Keratinocyte (primary cell): ENCODE data around the gene ZNF780B. TPM values are rescaled to one million over a fixed set of nuclear protein-coding genes. Genes with fewer than 3 reads are reported as not detected.

Experiments used
- DNase-seq: peaks from one replicate; pipeline ENCODE4 v3.0.0-alpha.2; 2011; ENCODE audit warnings: low read depth, missing footprints, low spot score
- FAIRE-seq: peaks from 2 replicates; lab custom pipeline; 2011; peaks lifted over from hg19 to GRCh38; lab: Jason Lieb, UNC
- H2AFZ ChIP-seq: 2 replicates; pipeline ENCODE4 v1.6.0; 2012; ENCODE audit warnings: low read length, control low read depth, inconsistent platforms; ENCODE audit not compliant: control insufficient read depth
- H3K27ac ChIP-seq: 2 replicates; pipeline ENCODE4 v1.5.1; 2011; ENCODE audit warnings: low read length; ENCODE audit not compliant: control insufficient read depth, insufficient read depth
- H3K27me3 ChIP-seq: 3 replicates; pipeline ENCODE4 v1.6.0; 2011; ENCODE audit warnings: low read length; ENCODE audit not compliant: control insufficient read depth, insufficient read depth; ENCODE audit errors: extremely low read depth
- H3K36me3 ChIP-seq, 2 experiments: 2 replicates in 1 of 2; 3 replicates in 1 of 2; pipeline ENCODE4 v1.5.1; 2011; ENCODE audit warnings: low read length in 2 of 2, mild to moderate bottlenecking in 1 of 2; ENCODE audit not compliant: control insufficient read depth in 2 of 2, insufficient read depth in 2 of 2; ENCODE audit errors: extremely low read depth in 1 of 2
- H3K4me1 ChIP-seq: 3 replicates; pipeline ENCODE4 v1.5.1; 2011; ENCODE audit warnings: low read length; ENCODE audit not compliant: control insufficient read depth, insufficient read depth; ENCODE audit errors: extremely low read depth
- H3K4me2 ChIP-seq: 3 replicates; pipeline ENCODE4 v1.6.0; 2011; ENCODE audit warnings: low read depth, low read length; ENCODE audit not compliant: control insufficient read depth, insufficient read depth; ENCODE audit errors: extremely low read depth
- H3K4me3 ChIP-seq, 3 experiments: fragments of 200-600 bp in 1 of 3; sonication (generic) in 1 of 3; 2 replicates in 2 of 3; 3 replicates in 1 of 3; pipeline ENCODE4 v1.5.1; 2011 to 2016; ENCODE audit warnings: low read length in 3 of 3, mild to moderate bottlenecking in 3 of 3, control low read depth in 2 of 3, inconsistent platforms in 1 of 3, low read depth in 1 of 3, mixed read lengths in 1 of 3, mixed run types in 1 of 3, moderate library complexity in 1 of 3; ENCODE audit not compliant: control insufficient read depth in 2 of 3, insufficient read depth in 2 of 3; ENCODE audit errors: extremely low read depth in 1 of 3
- H3K79me2 ChIP-seq: 2 replicates; pipeline ENCODE4 v1.6.0; 2012; ENCODE audit warnings: low read length; ENCODE audit not compliant: control insufficient read depth, insufficient read depth
- H3K9ac ChIP-seq: 3 replicates; pipeline ENCODE4 v1.6.0; 2011; ENCODE audit warnings: low read length; ENCODE audit not compliant: control insufficient read depth, insufficient read depth; ENCODE audit errors: extremely low read depth
- H3K9me1 ChIP-seq: 3 replicates; pipeline ENCODE4 v1.6.0; 2011; ENCODE audit warnings: low read length; ENCODE audit not compliant: control insufficient read depth, insufficient read depth; ENCODE audit errors: extremely low read depth
- H3K9me3 ChIP-seq: 2 replicates; pipeline ENCODE4 v1.5.1; 2012; ENCODE audit warnings: low read depth, low read length; ENCODE audit not compliant: control insufficient read depth
- H4K20me1 ChIP-seq: 3 replicates; pipeline ENCODE4 v1.6.0; 2011; ENCODE audit warnings: low read length; ENCODE audit not compliant: control insufficient read depth, insufficient read depth; ENCODE audit errors: extremely low read depth
- EZH2 ChIP-seq: IDR thresholded peaks from one replicate; pipeline ENCODE4 v1.6.1; 2012; ENCODE audit warnings: inconsistent platforms, mild to moderate bottlenecking, low read length, moderate library complexity
- dilution Hi-C: fragments of 300-500 bp; cut with MboI; formaldehyde crosslinking; loops from one replicate; pipeline ENCODE4 v1.7.0; 2020; ENCODE audit warnings: low sequenced_read_pairs; ENCODE audit not compliant: extremely low pct_ligation_motif_present
- polyA plus RNA-seq, 5 experiments: library from polyadenylated mRNA; depleted of rRNA in 3 of 5; stranded (reverse) in 3 of 5; stranded (forward) in 1 of 5; unstranded in 1 of 5; fragments of >200 nt; gene quantifications; 1 replicate in 1 of 5; 2 replicates in 3 of 5; 3 replicates in 1 of 5; pipeline versions ENCODE4 v1.2.1 to v1.2.3, GENCODE V29; 2011 to 2012; ENCODE audit warnings: missing spikeins in 2 of 5, low read depth in 1 of 5, low replicate concordance in 1 of 5
- TF ChIP-seq, protein P1 (sequence below), 3 experiments: IDR thresholded peaks in 1 of 3; conservative IDR thresholded peaks in 1 of 3; optimal IDR thresholded peaks in 1 of 3; 2 replicates in 2 of 3; 3 replicates in 1 of 3; pipeline versions ENCODE3 to v1.5.1; 2011; ENCODE audit warnings: low read length in 3 of 3, mild to moderate bottlenecking in 3 of 3, moderate library complexity in 2 of 3, control low read depth in 1 of 3, inconsistent platforms in 1 of 3; ENCODE audit not compliant: insufficient read depth in 2 of 3; ENCODE audit errors: extremely low read depth in 1 of 3

The ZNF780B gene
- polyA plus RNA-seq, 1 donor (not counting 4 experiments of a cell fraction or from before 2014, with no cell fraction given): 8.3 TPM

- H3K4me2 ChIP-seq: no peak overlapping the region
- H3K27ac ChIP-seq: no peak overlapping the region
- H3K79me2 ChIP-seq: no peaks in the 10 kb centered on the region
- no peaks in the 10 kb centered on the region for H3K9me1 ChIP-seq
- H3K9ac ChIP-seq: no peak overlapping the region
- peaks cover 2% of the 10 kb centered on the region for H3K9me3 ChIP-seq
- H3K27me3 ChIP-seq: no peaks in the 10 kb centered on the region
- dilution Hi-C loops: no loop called here
- DNase-seq: no peak
- TF ChIP-seq, protein P1, sequence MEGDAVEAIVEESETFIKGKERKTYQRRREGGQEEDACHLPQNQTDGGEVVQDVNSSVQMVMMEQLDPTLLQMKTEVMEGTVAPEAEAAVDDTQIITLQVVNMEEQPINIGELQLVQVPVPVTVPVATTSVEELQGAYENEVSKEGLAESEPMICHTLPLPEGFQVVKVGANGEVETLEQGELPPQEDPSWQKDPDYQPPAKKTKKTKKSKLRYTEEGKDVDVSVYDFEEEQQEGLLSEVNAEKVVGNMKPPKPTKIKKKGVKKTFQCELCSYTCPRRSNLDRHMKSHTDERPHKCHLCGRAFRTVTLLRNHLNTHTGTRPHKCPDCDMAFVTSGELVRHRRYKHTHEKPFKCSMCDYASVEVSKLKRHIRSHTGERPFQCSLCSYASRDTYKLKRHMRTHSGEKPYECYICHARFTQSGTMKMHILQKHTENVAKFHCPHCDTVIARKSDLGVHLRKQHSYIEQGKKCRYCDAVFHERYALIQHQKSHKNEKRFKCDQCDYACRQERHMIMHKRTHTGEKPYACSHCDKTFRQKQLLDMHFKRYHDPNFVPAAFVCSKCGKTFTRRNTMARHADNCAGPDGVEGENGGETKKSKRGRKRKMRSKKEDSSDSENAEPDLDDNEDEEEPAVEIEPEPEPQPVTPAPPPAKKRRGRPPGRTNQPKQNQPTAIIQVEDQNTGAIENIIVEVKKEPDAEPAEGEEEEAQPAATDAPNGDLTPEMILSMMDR (optimal IDR thresholded peaks at IDR 0.05 in 1 of 3, IDR thresholded peaks at IDR 0.05 in 1 of 3, conservative IDR thresholded peaks at IDR 0.05 in 1 of 3; ENCODE audit: extremely low read depth in 1 of 3, insufficient read depth in 2 of 3, low read length in 3 of 3): no peak
- TF ChIP-seq EZH2: no peak
- no peak overlapping the region for H2AFZ ChIP-seq
- H3K36me3 ChIP-seq: peaks cover 21 to 30% of the 10 kb centered on the region in 2 experiments
- H4K20me1 ChIP-seq: no peaks in the 10 kb centered on the region
- no peak overlapping the region for H3K4me3 ChIP-seq
- no peaks in the 10 kb centered on the region for H3K4me1 ChIP-seq
- no peak for FAIRE-seq
These were observed 73.1 kb downstream of the ZNF780B start for GRCh38 chr19:39982883-39983282.

Other genes starting within 250 kb of the ZNF780B start
- 4.3 to 6.4 TPM (median 4.6 TPM) in 3 replicates for gene DYRK1B, start 222.1 kb downstream of the ZNF780B start, polyA plus RNA-seq
- gene FBL, start 209.9 kb downstream of the ZNF780B start, polyA plus RNA-seq: 222 to 357 TPM (median 301 TPM) in 3 replicates
- 0.02 to 0.12 TPM (median 0.10 TPM) in 3 replicates for gene FCGBP, start 121.6 kb downstream of the ZNF780B start, polyA plus RNA-seq
- gene PSMC4, start 85.1 kb downstream of the ZNF780B start, polyA plus RNA-seq: 48.2 to 107 TPM (median 74.1 TPM) in 3 replicates
- 0.31 to 0.85 TPM (median 0.52 TPM) in 3 replicates for gene ZNF546, start 59.2 kb downstream of the ZNF780B start, polyA plus RNA-seq
- gene ZNF780A, start 34.7 kb upstream of the ZNF780B start, polyA plus RNA-seq: 12.2 to 20.3 TPM (median 19.0 TPM) in 3 replicates
- gene MAP3K10, start 135.2 kb upstream of the ZNF780B start, polyA plus RNA-seq: 2.9 to 5.7 TPM (median 4.2 TPM) in 3 replicates
- gene TTC9B, start 162.2 kb upstream of the ZNF780B start, polyA plus RNA-seq: not detected in 3 replicates
- gene CCNP, start 170.5 kb upstream of the ZNF780B start, polyA plus RNA-seq: 0.13 to 0.22 TPM (median 0.16 TPM) in 3 replicates
- 95.5 to 142 TPM (median 108 TPM) in 3 replicates for gene AKT2, start 229.1 kb upstream of the ZNF780B start, polyA plus RNA-seq